A549 (cell line): Measurements from ENCODE around the gene NRXN3. TPM values are rescaled to one million over a fixed set of nuclear protein-coding genes. Genes with fewer than 3 reads are reported as not detected.

Source experiments
- ATAC-seq, 2 experiments: fragments of 200-7000 bp in 1 of 2; fragments of >200 bp in 1 of 2; cut with Nextera tagmentation in 1 of 2; cut with Tn5 transposase in 1 of 2; 3 replicates each; pipeline versions ENCODE4 v1.8.0 to v1.9.1; 2018 to 2020; ENCODE audit warnings: mild to moderate bottlenecking in 1 of 2, moderate library complexity in 1 of 2
- CTCF ChIA-PET: fragments of 300-600 bp; sonication (Branson Sonifier 250); formaldehyde crosslinking; extraction: SDS; loops from one replicate; lab custom pipeline; 2021; ENCODE audit warnings: antibody characterized with exemption, inconsistent platforms; lab: Yijun Ruan, JAX
- POLR2A ChIA-PET: fragments of 350-600 bp; formaldehyde crosslinking; extraction: SDS; loops from one replicate; lab custom pipeline; 2021; ENCODE audit warnings: antibody characterized with exemption, inconsistent platforms; lab: Yijun Ruan, JAX
- DNase-seq, 2 experiments: peaks; one replicate each; pipeline versions ENCODE4 v3.0.0 to v3.0.0-alpha.2; 2011 to 2016; ENCODE audit warnings: low read depth in 1 of 2, low spot score in 1 of 2
- FAIRE-seq: peaks from 2 replicates; lab custom pipeline; 2011; peaks lifted over from hg19 to GRCh38; lab: Jason Lieb, UNC
- H3K27ac ChIP-seq, 2 experiments: fragments of >200 bp; sonication (Bioruptor Twin); formaldehyde crosslinking; 3 replicates each; pipeline ENCODE4 v1.5.1; 2016 to 2017
- H3K4me1 ChIP-seq: fragments of >200 bp; sonication (Bioruptor Twin); formaldehyde crosslinking; 3 replicates; pipeline ENCODE4 v1.6.1; 2016
- H3K4me2 ChIP-seq: fragments of >200 bp; sonication (Bioruptor Twin); formaldehyde crosslinking; 3 replicates; pipeline ENCODE4 v1.6.1; 2016
- H3K4me3 ChIP-seq: fragments of >200 bp; sonication (Bioruptor Twin); formaldehyde crosslinking; 3 replicates; pipeline ENCODE4 v1.5.1; 2016
- H3K9me3 ChIP-seq: fragments of >200 bp; sonication (Bioruptor Twin); formaldehyde crosslinking; 3 replicates; pipeline ENCODE4 v1.6.1; 2016
- CBX2 ChIP-seq: fragments of 200-600 bp; sonication (generic); IDR thresholded peaks from 2 replicates; pipeline ENCODE4 v1.6.1; 2016; ENCODE audit warnings: low read depth, mild to moderate bottlenecking, borderline replicate concordance
- CHD4 ChIP-seq: fragments of 200-600 bp; sonication (generic); IDR thresholded peaks from 2 replicates; pipeline ENCODE4 v1.6.1; 2016; ENCODE audit warnings: antibody characterized with exemption, mild to moderate bottlenecking, borderline replicate concordance
- CTCF ChIP-seq: fragments of >200 bp; sonication (Bioruptor Twin); formaldehyde crosslinking; IDR thresholded peaks from 3 replicates; pipeline ENCODE4 v1.5.1; 2016
- E2F6 ChIP-seq: IDR thresholded peaks from 2 replicates; pipeline ENCODE4 v1.6.1; 2012; ENCODE audit warnings: low read depth, borderline replicate concordance
- EHF ChIP-seq: fragments of 250-450 bp; sonication (Bioruptor Pico); IDR thresholded peaks from 2 replicates; pipeline ENCODE4 v1.5.0; 2020; ENCODE audit warnings: mild to moderate bottlenecking
- EHMT2 ChIP-seq: fragments of 200-600 bp; sonication (generic); IDR thresholded peaks from 2 replicates; pipeline ENCODE4 v1.6.1; 2016; ENCODE audit warnings: antibody characterized with exemption, low read depth, mild to moderate bottlenecking, moderate library complexity
- ELK1 ChIP-seq: fragments of 150-350 bp; IDR thresholded peaks from 2 replicates; pipeline ENCODE4 v1.6.1; 2014; ENCODE audit warnings: low read depth, mild to moderate bottlenecking, low read length
- EP300 ChIP-seq, 2 experiments: fragments of >200 bp; sonication (Bioruptor Twin); formaldehyde crosslinking; IDR thresholded peaks; 2 replicates in 1 of 2; 3 replicates in 1 of 2; pipeline ENCODE4 v1.6.1; 2016 to 2017
- FOSL2 ChIP-seq, 2 experiments: fragments of 450-650 bp in 1 of 2; fragments of >200 bp in 1 of 2; sonication (Bioruptor Twin) in 1 of 2; formaldehyde crosslinking; IDR thresholded peaks; 2 replicates each; pipeline versions ENCODE4 v1.5.0 to v1.6.1; 2016 to 2020; ENCODE audit warnings: mild to moderate bottlenecking in 1 of 2, moderate library complexity in 1 of 2
- GATA3 ChIP-seq: IDR thresholded peaks from 2 replicates; pipeline ENCODE4 v1.6.1; 2012; ENCODE audit warnings: borderline replicate concordance
- HES2 ChIP-seq: fragments of >200 bp; sonication (Bioruptor Twin); formaldehyde crosslinking; IDR thresholded peaks from 2 replicates; pipeline ENCODE4 v1.6.1; 2016
- HEYL ChIP-seq: fragments of 250-450 bp; sonication (Bioruptor Pico); IDR thresholded peaks from 2 replicates; pipeline ENCODE4 v1.8.0; 2021; ENCODE audit warnings: mild to moderate bottlenecking, moderate library complexity
- HMGXB4 ChIP-seq: fragments of 250-450 bp; sonication (Bioruptor Pico); IDR thresholded peaks from 2 replicates; pipeline ENCODE4 v1.5.0; 2021; ENCODE audit warnings: mild to moderate bottlenecking, moderate library complexity, borderline replicate concordance
- JUN ChIP-seq, 2 experiments: fragments of >200 bp; sonication (Bioruptor Twin); formaldehyde crosslinking; IDR thresholded peaks; 2 replicates in 1 of 2; 3 replicates in 1 of 2; pipeline ENCODE4 v1.6.1; 2016 to 2017
- JUNB ChIP-seq: fragments of >200 bp; sonication (Bioruptor Twin); formaldehyde crosslinking; IDR thresholded peaks from 2 replicates; pipeline ENCODE4 v1.6.1; 2016
- MAFK ChIP-seq: fragments of 450-650 bp; IDR thresholded peaks from 2 replicates; pipeline ENCODE4 v1.6.1; 2014; ENCODE audit not compliant: partially characterized antibody
- NPAS2 ChIP-seq: fragments of 250-450 bp; sonication (Bioruptor Pico); IDR thresholded peaks from 2 replicates; pipeline ENCODE4 v1.8.0; 2022; ENCODE audit warnings: mild to moderate bottlenecking, moderate library complexity, borderline replicate concordance
- PHF8 ChIP-seq: fragments of 200-600 bp; sonication (generic); IDR thresholded peaks from 2 replicates; pipeline ENCODE4 v1.6.1; 2016; ENCODE audit warnings: low read depth, mild to moderate bottlenecking, antibody characterized with exemption, moderate library complexity, borderline replicate concordance
- POLR2A ChIP-seq: IDR thresholded peaks from 2 replicates; pipeline ENCODE4 v1.6.1; 2012; ENCODE audit warnings: mild to moderate bottlenecking, low read length
- POLR2AphosphoS2 ChIP-seq: conservative IDR thresholded peaks from 2 replicates; pipeline ENCODE4 v1.6.1; 2012; ENCODE audit warnings: low read length, improper control_type of control experiment, inconsistent platforms
- RAD21 ChIP-seq, 2 experiments: fragments of >200 bp in 1 of 2; sonication (Bioruptor Twin) in 1 of 2; formaldehyde crosslinking in 1 of 2; IDR thresholded peaks in 1 of 2; conservative IDR thresholded peaks in 1 of 2; 2 replicates in 1 of 2; 3 replicates in 1 of 2; pipeline ENCODE4 v1.6.1; 2012 to 2018; ENCODE audit warnings: inconsistent platforms in 1 of 2
- RFX5 ChIP-seq: fragments of 450-650 bp; IDR thresholded peaks from 2 replicates; pipeline ENCODE4 v1.7.1; 2014; ENCODE audit warnings: antibody characterized with exemption, mild to moderate bottlenecking, moderate library complexity
- SMC3 ChIP-seq: fragments of >200 bp; sonication (Bioruptor Twin); formaldehyde crosslinking; IDR thresholded peaks from 3 replicates; pipeline ENCODE4 v1.6.1; 2018; ENCODE audit warnings: inconsistent platforms
- TFCP2L1 ChIP-seq: fragments of 250-450 bp; sonication (Bioruptor Pico); IDR thresholded peaks from 2 replicates; pipeline ENCODE4 v1.5.0; 2021; ENCODE audit warnings: mild to moderate bottlenecking
- TP53 ChIP-seq: fragments of 250-450 bp; sonication (Bioruptor Pico); IDR thresholded peaks from 2 replicates; pipeline ENCODE4 v1.5.0; 2021; ENCODE audit warnings: mild to moderate bottlenecking, moderate library complexity
- ZC3H11A ChIP-seq: fragments of 450-650 bp; IDR thresholded peaks from 2 replicates; pipeline ENCODE4 v1.6.1; 2014; ENCODE audit warnings: antibody characterized with exemption, mild to moderate bottlenecking
- ZNF302 ChIP-seq: fragments of 250-450 bp; sonication (Bioruptor Pico); IDR thresholded peaks from 2 replicates; pipeline ENCODE4 v1.9.0; 2021; ENCODE audit warnings: inconsistent platforms, mild to moderate bottlenecking, moderate library complexity
- ZSCAN20 ChIP-seq: fragments of 250-450 bp; sonication (Bioruptor Pico); IDR thresholded peaks from 2 replicates; pipeline ENCODE4 v1.8.0; 2022; ENCODE audit warnings: mild to moderate bottlenecking, moderate library complexity
- WGBS: methylation state at CpG from one replicate; pipeline ENCODE4 v1.1.6; 2017; ENCODE audit errors: missing lambda C conversion rate; 5-methylcytosine and 5-hydroxymethylcytosine counted together
- polyA plus RNA-seq, 4 experiments: library from polyadenylated mRNA; depleted of rRNA in 3 of 4; stranded (reverse); fragments of >200 nt; fragmentation: RNase III in 1 of 4; extraction: RNeasy Plus Mini Kit Qiagen cat#74134 plus additional on column Dnase treatment in 1 of 4; gene quantifications; 2 replicates in 3 of 4; 3 replicates in 1 of 4; pipeline ENCODE4 v1.2.3, GENCODE V29; 2011 to 2017

Gene NRXN3
- polyA plus RNA-seq, 2 of the 4 experiments (the other 2 are of a cell fraction): 0.62 to 2.3 TPM

GRCh38 chr14:78153064-78153341, 17.2 kb upstream of the NRXN3 start (continued):
- TF ChIP-seq TFCP2L1 (CRISPR knock-in tag) (no peak), ZC3H11A (no peak)
- TF ChIP-seq, all 56 proteins: peak for 3

- H3K4me2 ChIP-seq: no peak overlapping the region
- ATAC-seq (peak; percentile 71 to 87; a peak in 4 of 6 replicates), FAIRE-seq (no peak), DNase-seq (peak in 1 of 2 experiments; percentile 38)
- 24% methylated on average over 2 of the region's 2 CpGs for WGBS
- no peaks in the 10 kb centered on the region for H3K9me3 ChIP-seq
- peaks cover 10% of the 10 kb centered on the region for H3K4me1 ChIP-seq
- H3K27ac ChIP-seq: no peak overlapping the region
- ChIA-PET POLR2A (no interaction called here), CTCF (interaction anchor here (0.6 to 3.5 kb wide), 9 partner anchors 9 to 498 kb away, joined by 3 to 33 read pairs (median 3); no protein-coding TSS in a partner anchor)
- H3K4me3 ChIP-seq: no peak overlapping the region
- TF ChIP-seq EHMT2 (no peak), NPAS2 (CRISPR knock-in tag) (no peak), HES2 (no peak), EHF (CRISPR knock-in tag) (no peak), SMC3 (peak; percentile 38), E2F6 (no peak), RFX5 (no peak), HMGXB4 (CRISPR knock-in tag) (no peak), ZSCAN20 (CRISPR knock-in tag) (no peak), ZNF302 (CRISPR knock-in tag) (no peak), CHD4 (no peak), CTCF (peak; percentile 37; the same call in 2 of the 3 replicates), HEYL (CRISPR knock-in tag) (no peak), JUNB (no peak), EP300 (IDR thresholded peaks at IDR 0.05) (no peak), RAD21 (conservative IDR thresholded peaks at IDR 0.05 in 1 of 2, IDR thresholded peaks at IDR 0.05 in 1 of 2) (peak; percentile 61 to 74)
These were observed 15.3 kb upstream of the NRXN3 start for GRCh38 chr14:78154827-78155226.

- no peak for ATAC-seq
These were observed 14.0 kb upstream of the NRXN3 start for GRCh38 chr14:78156196-78156595.

More at GRCh38 chr14:78156196-78156595, 14.0 kb upstream of the NRXN3 start:
- H3K4me1 ChIP-seq: peaks cover 10% of the 10 kb centered on the region
- POLR2A ChIA-PET: no interaction called here
- FAIRE-seq (no peak), DNase-seq (no peak)
- no peak overlapping the region for H3K27ac ChIP-seq
- WGBS: 43% methylated on average over 2 of the region's 2 CpGs
- no peaks in the 10 kb centered on the region for H3K9me3 ChIP-seq
- no peak for TF ChIP-seq SMC3
- no peak for TF ChIP-seq FOSL2 (IDR thresholded peaks at IDR 0.05)
- TF ChIP-seq FOSL2 (CRISPR knock-in tag; IDR thresholded peaks at IDR 0.05): no peak
- TF ChIP-seq TP53 (CRISPR knock-in tag): no peak
- TF ChIP-seq GATA3: no peak
- TF ChIP-seq PHF8: no peak
- TF ChIP-seq CBX2: no peak
- no peak for TF ChIP-seq HEYL (CRISPR knock-in tag)
- TF ChIP-seq ELK1: no peak
- TF ChIP-seq ZC3H11A: no peak
- no peak for TF ChIP-seq POLR2A
- no peak for TF ChIP-seq JUN (IDR thresholded peaks at IDR 0.05)
- no peak for TF ChIP-seq POLR2AphosphoS2
- no peak for TF ChIP-seq MAFK
- TF ChIP-seq, all 56 proteins: peak for 0
- H3K4me2 ChIP-seq: no peak overlapping the region
- CTCF ChIA-PET: interaction anchor here (1.2 to 2.4 kb wide), 3 partner anchors 12 to 294 kb away, joined by 3 to 11 read pairs (median 3); no protein-coding TSS in a partner anchor
- H3K4me3 ChIP-seq: no peak overlapping the region
